OCI-LY1 (cell line): ENCODE data around the gene OR10V1.

Experiments
- EZH2 ChIP-seq: fragments of 200-600 bp; sonication (generic), shearing (Covaris generic); IDR thresholded peaks from 2 replicates; pipeline ENCODE4 v1.8.0; 2017; ENCODE audit warnings: borderline replicate concordance, mixed run types, mild to moderate bottlenecking, antibody characterized with exemption, low read length, moderate library complexity, mixed read lengths
- TF ChIP-seq, protein P1 (sequence below): fragments of 200-600 bp; sonication (generic), shearing (Covaris generic); IDR thresholded peaks from 2 replicates; pipeline ENCODE4 v1.5.1; 2017; ENCODE audit warnings: mild to moderate bottlenecking, antibody characterized with exemption, low read length, moderate library complexity, mixed read lengths

DNA sequence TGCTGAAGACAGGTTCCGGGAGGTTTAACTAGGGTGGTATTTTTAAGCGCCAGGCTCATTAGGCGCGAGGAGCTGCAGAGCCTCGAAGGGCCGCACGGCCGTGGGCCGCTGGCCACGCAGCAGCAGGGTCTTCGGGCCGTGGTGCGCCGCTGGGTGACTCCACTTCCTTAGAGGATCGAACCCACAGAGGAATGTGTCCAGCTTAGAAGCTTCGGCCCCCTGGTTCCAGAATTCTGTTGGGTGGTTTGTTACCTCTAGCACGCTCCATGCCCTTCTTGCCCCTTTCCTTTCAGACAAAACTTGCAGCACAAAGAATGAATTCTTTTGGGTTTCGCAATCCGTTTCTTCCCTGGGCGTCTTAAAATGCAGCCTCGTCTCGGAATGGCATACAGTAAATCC is 44.0 kb downstream of the OR10V1 start:
- TF ChIP-seq, protein P1, sequence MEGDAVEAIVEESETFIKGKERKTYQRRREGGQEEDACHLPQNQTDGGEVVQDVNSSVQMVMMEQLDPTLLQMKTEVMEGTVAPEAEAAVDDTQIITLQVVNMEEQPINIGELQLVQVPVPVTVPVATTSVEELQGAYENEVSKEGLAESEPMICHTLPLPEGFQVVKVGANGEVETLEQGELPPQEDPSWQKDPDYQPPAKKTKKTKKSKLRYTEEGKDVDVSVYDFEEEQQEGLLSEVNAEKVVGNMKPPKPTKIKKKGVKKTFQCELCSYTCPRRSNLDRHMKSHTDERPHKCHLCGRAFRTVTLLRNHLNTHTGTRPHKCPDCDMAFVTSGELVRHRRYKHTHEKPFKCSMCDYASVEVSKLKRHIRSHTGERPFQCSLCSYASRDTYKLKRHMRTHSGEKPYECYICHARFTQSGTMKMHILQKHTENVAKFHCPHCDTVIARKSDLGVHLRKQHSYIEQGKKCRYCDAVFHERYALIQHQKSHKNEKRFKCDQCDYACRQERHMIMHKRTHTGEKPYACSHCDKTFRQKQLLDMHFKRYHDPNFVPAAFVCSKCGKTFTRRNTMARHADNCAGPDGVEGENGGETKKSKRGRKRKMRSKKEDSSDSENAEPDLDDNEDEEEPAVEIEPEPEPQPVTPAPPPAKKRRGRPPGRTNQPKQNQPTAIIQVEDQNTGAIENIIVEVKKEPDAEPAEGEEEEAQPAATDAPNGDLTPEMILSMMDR: no peak
- TF ChIP-seq EZH2: no peak
